GM12878 (cell line): ENCODE measurements around the gene TTC39C. TPM values are rescaled to one million over a fixed set of nuclear protein-coding genes. Genes with fewer than 3 reads are reported as not detected.

ENCODE experiments used
- BHLHE40 ChIP-seq, 2 experiments: fragments of 450-650 bp in 1 of 2; IDR thresholded peaks; 2 replicates each; pipeline ENCODE4 v1.6.1; 2011 to 2017; ENCODE audit warnings: low read depth in 2 of 2, borderline replicate concordance in 1 of 2, improper control_type of control experiment in 1 of 2, low read length in 1 of 2, mild to moderate bottlenecking in 1 of 2
- CBFB ChIP-seq: IDR thresholded peaks from 2 replicates; pipeline ENCODE4 v1.6.1; 2016; ENCODE audit warnings: antibody characterized with exemption, low read depth
- CEBPZ ChIP-seq: fragments of 150-350 bp; IDR thresholded peaks from 2 replicates; pipeline ENCODE4 v1.6.1; 2016; ENCODE audit warnings: low read depth, low read length
- HSF1 ChIP-seq: fragments of 150-350 bp; IDR thresholded peaks from 2 replicates; pipeline ENCODE4 v1.6.1; 2014; ENCODE audit warnings: mild to moderate bottlenecking, low read depth, low read length
- PAX5 ChIP-seq: IDR thresholded peaks from 2 replicates; pipeline ENCODE4 v1.6.1; 2011; ENCODE audit warnings: low read depth, low read length, borderline replicate concordance
- SUZ12 ChIP-seq: fragments of 200-600 bp; sonication (generic); IDR thresholded peaks from one replicate; pipeline ENCODE4 v1.6.1; 2018; ENCODE audit warnings: antibody characterized with exemption, mild to moderate bottlenecking; ENCODE audit not compliant: unreplicated experiment
- ZNF274 ChIP-seq: IDR thresholded peaks from one replicate; pipeline ENCODE4 v1.8.0; 2011; ENCODE audit not compliant: insufficient read length, insufficient read depth
- polyA plus RNA-seq, 11 experiments: library from polyadenylated mRNA; depleted of rRNA in 4 of 11; unstranded in 6 of 11; stranded (reverse) in 5 of 11; fragments of >200 nt; fragmentation: Nextera tagmentation in 4 of 11; fragmentation: Illumina TruSeq in 1 of 11; extraction: Ambion mirVana in 4 of 11; extraction: Trizol in 1 of 11; gene quantifications; 1 replicate in 1 of 11; 2 replicates in 10 of 11; pipeline versions ENCODE4 v1.2.1 to v1.2.3, GENCODE V29; 2011 to 2016; ENCODE audit warnings: inconsistent platforms in 2 of 11, missing spikeins in 2 of 11, low read depth in 1 of 11
- total RNA-seq, 4 experiments: library from RNA; depleted of rRNA in 3 of 4; stranded (reverse); fragments of >200 nt in 3 of 4; fragmentation: Illumina TruSeq in 1 of 4; extraction: Trizol in 1 of 4; gene quantifications; 2 replicates each; pipeline versions ENCODE4 v1.2.1 to v1.2.3, GENCODE V29; 2013 to 2021

The TTC39C gene
- total and polyA plus RNA-seq, 10 of the 15 experiments (the other 5 are each of a cell fraction or from before 2014, with no cell fraction given) = 21.1 to 91.0 (median 64.8) TPM

- TF ChIP-seq CEBPZ = no peak
- TF ChIP-seq HSF1 = no peak
- TF ChIP-seq SUZ12 = no peak
- TF ChIP-seq CBFB = no peak
- no peak for TF ChIP-seq ZNF274
- TF ChIP-seq PAX5 = no peak
- TF ChIP-seq BHLHE40 (IDR thresholded peaks at IDR 0.05; ENCODE audit: borderline replicate concordance in 1 of 2, low read depth in 2 of 2, low read length in 1 of 2) = peak; percentile 34 to 60; a peak in 2 of 4 replicates
- TF ChIP-seq, all 136 proteins: peak for 10
Observed at GRCh38 chr18:24014986-24015638, 558 bp downstream of the TTC39C start (continued).
